Mucosa of descending colon (tissue), 3 donors: ENCODE measurements around the gene CNTNAP2. TPM values are rescaled to one million over a fixed set of nuclear protein-coding genes. Genes with fewer than 3 reads are reported as not detected.

Source experiments
- ATAC-seq: fragments of 200-7000 bp; cut with Tn5 transposase; one replicate; pipeline ENCODE4 v1.9.1; 2020; ENCODE audit warnings: mild to moderate bottlenecking, moderate library complexity
- DNase-seq, 3 donors: peaks; one replicate each; pipeline ENCODE4 v3.0.0-alpha.2; 2020
- H3K36me3 ChIP-seq: fragments of 200-600 bp; one replicate; pipeline ENCODE4 v1.8.0; 2021; ENCODE audit warnings: low read depth, mild to moderate bottlenecking
- H3K4me1 ChIP-seq: fragments of 200-600 bp; one replicate; pipeline ENCODE4 v1.8.0; 2021; ENCODE audit warnings: low read depth, mild to moderate bottlenecking
- H3K4me3 ChIP-seq: fragments of 200-600 bp; one replicate; pipeline ENCODE4 v1.8.0; 2021; ENCODE audit warnings: mild to moderate bottlenecking
- H3K9me3 ChIP-seq: fragments of 200-600 bp; one replicate; pipeline ENCODE4 v1.8.0; 2021; ENCODE audit warnings: mild to moderate bottlenecking
- CTCF ChIP-seq: fragments of 200-600 bp; IDR thresholded peaks from one replicate; pipeline ENCODE4 v1.8.0; 2022; ENCODE audit warnings: antibody characterized with exemption, mild to moderate bottlenecking
- intact Hi-C, 2 donors: fragments of 100-400 bp; cut with DNase I in 1 of 2; cut with micrococcal nuclease in 1 of 2; formaldehyde crosslinking; loops; one replicate each; pipeline versions ENCODE4 v1.11.0 to v1.11.1; 2022; cut with DNase I, micrococcal nuclease
- total RNA-seq, 3 donors: library from RNA; stranded (reverse); fragmentation: NEBNext Ultra II Directional in 2 of 3; extraction: Animal tissue kit (Norgen Biotek cat#: 25700) in 2 of 3; gene quantifications; one replicate each; pipeline versions ENCODE4 v1.2.1 to v1.2.4, GENCODE V29; 2021 to 2023
- donor health status: DM: no; HTN: no; CAD: no; lungs with moderate emphysema.
- donor health status: DM: no; HTN: no; CAD: no.
- donor health status: DM: no; HTN: yes; CAD: no.

CNTNAP2 gene
- total RNA-seq, 3 donors from 2014 or later: 3.1 to 5.9 (median 4.2) TPM

DNA sequence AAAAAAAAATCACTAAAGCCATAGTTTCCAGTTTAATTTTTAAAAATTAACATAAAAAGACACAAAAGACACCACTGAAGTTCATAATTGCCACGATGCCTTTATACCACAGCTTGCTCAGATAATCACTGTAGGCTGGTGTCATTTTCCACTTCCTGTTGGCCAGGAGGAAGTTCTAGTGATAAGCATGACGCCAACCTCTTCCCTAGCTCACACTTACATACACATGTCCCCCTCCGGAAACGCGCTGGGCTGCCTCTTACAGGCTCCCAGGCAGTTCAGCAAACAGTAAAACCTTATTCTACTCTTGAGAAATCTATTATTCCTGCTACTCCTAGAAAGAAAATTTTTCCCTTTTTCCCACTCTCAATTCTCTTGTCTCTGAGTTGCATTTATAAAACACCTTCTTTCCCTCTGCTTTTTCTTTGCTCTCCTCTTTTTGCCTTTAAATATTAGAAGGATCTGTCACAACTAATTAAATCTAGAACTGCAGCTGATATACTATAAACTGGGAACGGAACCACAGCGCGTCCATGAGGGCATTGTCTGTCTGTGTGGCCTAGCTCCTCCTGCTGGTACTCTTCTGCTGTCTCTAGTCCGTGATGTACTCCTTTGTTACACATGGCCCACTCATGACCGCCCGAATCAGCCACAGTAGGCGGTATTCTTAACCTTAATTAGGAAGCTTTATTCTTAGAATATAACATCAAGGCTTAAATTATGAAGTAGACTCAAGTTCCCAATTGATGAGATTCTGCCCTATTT is 664.9 kb downstream of the CNTNAP2 start:
- H3K4me3 ChIP-seq: no peak overlapping the region
- ATAC-seq: no peak
- intact Hi-C loops: no loop called here

GRCh38 chr7:146787266-146787665 is 670.7 kb downstream of the CNTNAP2 start:
- no peaks in the 10 kb centered on the region for H3K36me3 ChIP-seq
- no peak for DNase-seq
- H3K9me3 ChIP-seq: peaks cover 28% of the 10 kb centered on the region
- no peak for TF ChIP-seq CTCF
- H3K4me3 ChIP-seq: no peak overlapping the region
- H3K4me1 ChIP-seq: no peaks in the 10 kb centered on the region
- no peak for ATAC-seq
- intact Hi-C loops: no loop called here

More for the DNA sequence above, 664.9 kb downstream of the CNTNAP2 start:
- Histone ChIP-seq H3K36me3 (no peaks in the 10 kb centered on the region), H3K4me1 (no peaks in the 10 kb centered on the region), H3K9me3 (peaks cover 23% of the 10 kb centered on the region)
- TF ChIP-seq CTCF: no peak
- DNase-seq: no peak

- H3K4me3 ChIP-seq: no peak overlapping the region
- H3K36me3 ChIP-seq: no peaks in the 10 kb centered on the region
- no peak for TF ChIP-seq CTCF
- DNase-seq (no peak), ATAC-seq (no peak)
- intact Hi-C loops: no loop called here
- H3K9me3 ChIP-seq: peaks cover 27% of the 10 kb centered on the region
- H3K4me1 ChIP-seq: no peaks in the 10 kb centered on the region
Measured at GRCh38 chr7:146788008-146788407, 671.4 kb downstream of the CNTNAP2 start.

DNA sequence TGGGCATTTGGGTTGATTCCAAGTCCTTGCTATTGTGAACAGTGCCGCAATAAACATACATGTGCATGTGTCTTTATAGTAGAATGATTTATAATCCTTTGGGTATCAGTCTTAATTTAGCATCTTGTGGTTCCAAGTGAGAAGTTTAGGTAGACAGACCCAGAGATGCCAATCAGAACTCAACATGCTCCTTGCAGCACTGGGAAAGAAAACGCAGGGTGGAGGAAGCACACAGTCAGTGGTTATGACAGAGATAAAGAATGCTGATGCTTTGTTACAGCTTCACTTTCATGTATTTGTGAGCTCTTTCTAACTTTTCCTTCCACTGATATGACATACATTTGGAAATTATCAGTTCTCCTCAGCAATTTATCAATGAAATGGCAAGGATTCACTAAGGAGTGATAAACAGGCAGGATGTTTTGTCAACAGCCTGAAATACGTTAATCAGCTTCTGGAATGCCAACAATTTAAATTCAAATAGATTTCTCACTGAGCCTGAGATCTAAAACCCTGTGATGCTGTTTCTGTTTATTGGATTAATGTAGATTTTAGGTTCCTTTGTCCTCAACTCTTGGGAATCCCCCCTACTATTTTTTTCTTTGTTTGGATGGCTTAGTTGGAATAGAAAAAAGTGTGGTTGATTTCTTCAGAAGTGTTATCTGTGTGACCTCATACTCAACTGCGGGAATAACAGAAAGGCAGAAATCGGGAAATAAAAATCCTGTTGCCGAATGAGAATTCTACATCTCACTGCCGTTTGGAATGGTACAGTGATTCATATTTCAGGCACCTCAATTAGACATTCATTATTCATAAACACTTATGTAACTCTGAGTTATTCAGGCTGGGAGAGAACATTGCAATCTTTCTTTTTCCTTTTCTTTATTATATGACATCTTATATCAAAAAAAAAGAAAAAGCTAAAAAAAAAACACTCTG is 675.0 kb downstream of the CNTNAP2 start:
- intact Hi-C loops: no loop called here
- DNase-seq: no peak
- Histone ChIP-seq H3K9me3 (peaks cover 49% of the 10 kb centered on the region), H3K4me1 (no peaks in the 10 kb centered on the region), H3K4me3 (no peak overlapping the region), H3K36me3 (no peaks in the 10 kb centered on the region)
- no peak for TF ChIP-seq CTCF
- no peak for ATAC-seq

DNA sequence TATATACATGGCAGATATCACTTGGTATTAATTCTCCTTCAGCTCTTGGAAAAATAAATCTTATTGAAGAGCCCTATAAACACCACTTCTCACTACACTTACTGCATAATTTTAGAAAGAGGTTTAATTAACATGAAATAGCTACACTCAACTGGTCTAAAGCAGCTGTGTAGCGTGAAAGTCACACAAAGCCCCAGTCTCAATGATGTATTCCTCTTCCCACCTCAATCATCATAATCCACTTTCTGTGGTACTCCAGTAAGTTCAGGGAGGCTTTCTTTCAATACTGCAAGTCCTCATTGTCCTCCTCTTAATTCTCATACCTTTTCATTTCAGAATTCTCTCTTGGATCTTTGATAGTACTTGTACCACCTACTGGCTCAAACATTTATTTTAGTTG is 688.0 kb downstream of the CNTNAP2 start:
- intact Hi-C loops: no loop called here
- Histone ChIP-seq H3K36me3 (no peaks in the 10 kb centered on the region), H3K4me3 (no peak overlapping the region), H3K4me1 (no peaks in the 10 kb centered on the region), H3K9me3 (peaks cover 47% of the 10 kb centered on the region)
- ATAC-seq (no peak), DNase-seq (no peak)
- no peak for TF ChIP-seq CTCF
